Measurements from ENCODE around the gene TAF6. TPM values are rescaled to one million over a fixed set of nuclear protein-coding genes. Genes with fewer than 3 reads are reported as not detected.

The TAF6 gene
- total RNA-seq, 2 experiments from 2014 or later: 48.6 to 55.3 TPM

GRCh38 chr7:100163871-100164270 lies 44.7 kb upstream of the TAF6 start:
- ChIA-PET POLR2A (no interaction called here), CTCF (interaction anchor here (0.8 kb wide), 1 partner anchor 183 kb away, joined by 3 read pairs; no protein-coding TSS in a partner anchor)
- Mint-ChIP-seq H3K4me3 (no peak overlapping the region), H3K4me1 (ENCODE audit: low read depth) (peaks cover 60% of the 10 kb centered on the region), H3K36me3 (ENCODE audit: low read depth) (no peaks in the 10 kb centered on the region), H3K9me3 (no peaks in the 10 kb centered on the region), H3K27ac (peak overlapping the region; percentile 82), H3K27me3 (peaks cover 4% of the 10 kb centered on the region)
- TF ChIP-seq, protein P1, sequence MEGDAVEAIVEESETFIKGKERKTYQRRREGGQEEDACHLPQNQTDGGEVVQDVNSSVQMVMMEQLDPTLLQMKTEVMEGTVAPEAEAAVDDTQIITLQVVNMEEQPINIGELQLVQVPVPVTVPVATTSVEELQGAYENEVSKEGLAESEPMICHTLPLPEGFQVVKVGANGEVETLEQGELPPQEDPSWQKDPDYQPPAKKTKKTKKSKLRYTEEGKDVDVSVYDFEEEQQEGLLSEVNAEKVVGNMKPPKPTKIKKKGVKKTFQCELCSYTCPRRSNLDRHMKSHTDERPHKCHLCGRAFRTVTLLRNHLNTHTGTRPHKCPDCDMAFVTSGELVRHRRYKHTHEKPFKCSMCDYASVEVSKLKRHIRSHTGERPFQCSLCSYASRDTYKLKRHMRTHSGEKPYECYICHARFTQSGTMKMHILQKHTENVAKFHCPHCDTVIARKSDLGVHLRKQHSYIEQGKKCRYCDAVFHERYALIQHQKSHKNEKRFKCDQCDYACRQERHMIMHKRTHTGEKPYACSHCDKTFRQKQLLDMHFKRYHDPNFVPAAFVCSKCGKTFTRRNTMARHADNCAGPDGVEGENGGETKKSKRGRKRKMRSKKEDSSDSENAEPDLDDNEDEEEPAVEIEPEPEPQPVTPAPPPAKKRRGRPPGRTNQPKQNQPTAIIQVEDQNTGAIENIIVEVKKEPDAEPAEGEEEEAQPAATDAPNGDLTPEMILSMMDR (IDR thresholded peaks at IDR 0.05): no peak
- DNase-seq (no peak), ATAC-seq (no peak)
- intact Hi-C loops (cut with micrococcal nuclease): no loop called here

DNA sequence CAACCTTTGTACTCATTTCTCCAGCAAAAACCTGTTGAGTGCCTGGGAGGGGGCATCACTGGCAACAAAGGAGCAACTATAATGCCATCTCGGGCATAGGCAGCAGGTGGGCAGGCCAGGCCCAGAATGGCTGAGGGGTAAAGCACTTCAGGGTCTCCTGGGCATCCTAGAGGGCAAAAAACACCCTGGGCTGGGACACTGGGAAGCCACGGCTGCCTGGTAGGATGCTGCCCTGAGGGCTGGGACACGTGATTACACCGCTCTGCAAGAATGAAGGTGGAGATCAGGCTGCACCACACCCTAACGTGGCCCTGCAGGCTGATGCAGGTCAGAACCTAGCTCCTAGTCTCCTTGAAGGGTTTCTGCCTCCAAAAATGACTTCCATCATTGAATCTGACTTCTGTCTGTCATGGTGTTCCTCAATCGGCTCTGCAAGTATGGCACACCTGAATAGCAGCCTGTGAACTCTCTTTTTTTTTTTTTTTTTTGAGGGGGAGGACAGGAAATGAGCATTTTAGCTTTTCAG lies 43.9 kb upstream of the TAF6 start:
- H3K4me1 Mint-ChIP-seq (ENCODE audit: low read depth): peaks cover 53% of the 10 kb centered on the region

GRCh38 chr7:100160067-100160466 lies 40.9 kb upstream of the TAF6 start:
- H3K27ac Mint-ChIP-seq: no peak overlapping the region
- H3K4me1 Mint-ChIP-seq (ENCODE audit: low read depth): peaks cover 46% of the 10 kb centered on the region
- H3K4me3 Mint-ChIP-seq: peak overlapping the region; percentile 67
- H3K27me3 Mint-ChIP-seq: no peaks in the 10 kb centered on the region
- TF ChIP-seq, protein P1 (IDR thresholded peaks at IDR 0.05): no peak
- ChIA-PET CTCF (interaction anchor here (0.9 to 1.6 kb wide), 2 partner anchors 29 to 57 kb away, joined by 3 to 5 read pairs; no protein-coding TSS in a partner anchor), POLR2A (interaction anchor here (1.2 to 1.4 kb wide), 2 partner anchors 8 to 11 kb away, joined by 6 to 8 read pairs; partner anchors contain the start of genes GAL3ST4 and LAMTOR4)
- DNase-seq (no peak), ATAC-seq (no peak)
- intact Hi-C loops (cut with micrococcal nuclease): no loop called here
- peaks cover 9% of the 10 kb centered on the region for H3K36me3 Mint-ChIP-seq (ENCODE audit: low read depth)
- H3K9me3 Mint-ChIP-seq: no peaks in the 10 kb centered on the region

More for the DNA sequence above, 43.9 kb upstream of the TAF6 start:
- Mint-ChIP-seq H3K4me3 (peak overlapping the region; percentile 43), H3K9me3 (no peaks in the 10 kb centered on the region), H3K27ac (peak overlapping the region; percentile 82), H3K36me3 (ENCODE audit: low read depth) (no peaks in the 10 kb centered on the region), H3K27me3 (peaks cover under 1% of the 10 kb centered on the region)
- TF ChIP-seq, protein P1 (IDR thresholded peaks at IDR 0.05): no peak
- DNase-seq (no peak), ATAC-seq (peak; percentile 6)
- intact Hi-C loops (cut with micrococcal nuclease): no loop called here
- CTCF ChIA-PET: interaction anchor here (0.8 kb wide), 1 partner anchor 184 kb away, joined by 3 read pairs; no protein-coding TSS in a partner anchor
- POLR2A ChIA-PET: no interaction called here

- ATAC-seq: no peak
- H3K27me3 Mint-ChIP-seq: no peaks in the 10 kb centered on the region
- peak overlapping the region; percentile 88 for H3K27ac Mint-ChIP-seq
- peaks cover 11% of the 10 kb centered on the region for H3K36me3 Mint-ChIP-seq (ENCODE audit: low read depth)
- H3K4me1 Mint-ChIP-seq (ENCODE audit: low read depth): peaks cover 45% of the 10 kb centered on the region
- ChIA-PET POLR2A (interaction anchor here (0.6 to 1.2 kb wide), 3 partner anchors 9 to 41 kb away, joined by 3 to 8 read pairs (median 3); partner anchors contain the start of gene GAL3ST4), CTCF (interaction anchor here (0.9 to 2.4 kb wide), 3 partner anchors 12 to 58 kb away, joined by 3 to 8 read pairs (median 6); no protein-coding TSS in a partner anchor)
- TF ChIP-seq, protein P1 (IDR thresholded peaks at IDR 0.05): no peak
- H3K4me3 Mint-ChIP-seq: peak overlapping the region; percentile 67
- DNase-seq: no peak
- H3K9me3 Mint-ChIP-seq: no peaks in the 10 kb centered on the region
- intact Hi-C loops (cut with micrococcal nuclease): no loop called here
Measured at GRCh38 chr7:100159099-100159623, 40.0 kb upstream of the TAF6 start.
